GM13976 (cell line): ENCODE measurements around the gene RASGRP3.

ENCODE experiments used
- DNase-seq: peaks from one replicate; pipeline ENCODE4 v3.0.0; 2012; ENCODE audit warnings: low spot score
- CTCF ChIP-seq: IDR thresholded peaks from 2 replicates; pipeline ENCODE4 v1.5.1; 2012; ENCODE audit warnings: borderline replicate concordance, mild to moderate bottlenecking; ENCODE audit not compliant: insufficient read depth; ENCODE audit errors: extremely low read depth, missing control alignments, control extremely low read depth
- in situ Hi-C: fragments of 300-500 bp; cut with MboI; formaldehyde crosslinking; loops from one replicate; pipeline ENCODE4 v1.12.0; 2022; ENCODE audit warnings: low sequenced_read_pairs, mixed read lengths, inconsistent platforms; ENCODE audit not compliant: unreplicated experiment

Gene RASGRP3

GRCh38 chr2:33443274-33443829 is 33.1 kb upstream of the RASGRP3 start:
- no peak for TF ChIP-seq CTCF
- in situ Hi-C loops, result no loop called here

DNA sequence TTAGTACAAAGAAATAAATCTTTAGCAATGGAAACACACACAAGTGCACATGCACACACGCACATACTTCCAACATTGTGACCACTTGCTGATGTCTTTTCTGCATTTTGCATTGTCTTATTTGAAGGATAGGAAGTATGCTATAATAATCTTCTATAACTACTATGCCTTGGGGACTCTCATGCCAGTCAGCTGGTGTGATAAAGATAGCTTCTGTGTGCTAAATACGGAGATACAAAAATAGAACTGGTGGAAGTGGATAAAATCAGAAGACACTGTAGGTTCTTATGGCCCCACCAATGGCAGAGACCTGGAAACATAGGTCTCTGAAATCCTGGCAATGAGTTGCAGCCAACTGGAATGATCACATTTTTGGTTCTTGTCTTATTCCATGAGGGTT is 31.5 kb upstream of the RASGRP3 start:
- no peak for DNase-seq
- TF ChIP-seq CTCF, result no peak
- in situ Hi-C loops, result no loop called here

More at GRCh38 chr2:33443274-33443829, 33.1 kb upstream of the RASGRP3 start:
- no peak for DNase-seq

DNA sequence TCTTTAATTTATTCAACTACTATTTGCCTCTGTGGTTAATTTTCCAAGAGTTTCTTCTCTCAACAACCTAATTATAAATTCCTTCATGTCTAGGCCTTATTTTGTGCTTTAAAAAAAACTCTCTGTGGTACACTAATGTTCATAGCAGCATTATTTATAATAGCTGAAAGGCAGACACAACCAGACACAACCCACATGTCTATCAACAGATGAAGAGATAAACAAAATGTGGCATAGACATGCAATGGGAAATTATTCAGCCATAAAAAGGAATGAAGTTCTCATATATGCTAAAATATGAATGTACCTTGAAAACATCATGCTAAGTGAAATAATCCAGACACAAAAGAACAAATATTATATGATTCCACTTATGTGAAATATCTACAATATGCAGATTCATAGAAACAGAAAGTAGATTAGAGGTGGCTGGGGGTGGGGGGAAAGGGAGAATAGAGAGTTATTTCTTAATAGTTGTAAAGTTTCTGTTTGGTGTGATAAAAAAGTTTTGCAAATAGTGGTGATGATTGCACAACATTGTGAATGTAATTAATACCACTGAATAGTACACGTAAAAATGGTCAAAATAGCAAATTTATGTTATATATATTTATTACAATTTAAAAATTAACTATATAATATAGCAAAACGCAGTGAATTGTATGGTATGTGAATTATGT is 28.1 kb upstream of the RASGRP3 start:
- in situ Hi-C loops, result no loop called here
- no peak for TF ChIP-seq CTCF
- no peak for DNase-seq

DNA sequence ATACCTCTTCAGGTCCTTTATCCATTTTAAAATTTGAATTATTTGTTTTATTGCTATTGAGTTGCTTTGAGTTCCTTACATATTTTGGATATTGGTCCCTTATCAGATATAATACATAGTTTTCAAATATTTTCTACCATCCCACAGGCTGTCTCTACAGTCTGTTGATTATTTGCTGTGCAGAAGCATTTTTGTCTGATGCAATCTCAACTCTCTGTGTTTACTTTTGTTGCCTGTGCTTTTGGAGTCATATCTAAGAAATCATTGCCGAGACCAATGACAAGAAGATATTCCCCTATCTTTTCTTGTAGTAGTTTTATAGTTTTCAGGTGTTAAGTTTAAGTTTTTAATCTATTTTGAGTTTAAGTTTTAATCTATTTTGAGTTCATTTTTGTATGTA is 25.2 kb upstream of the RASGRP3 start:
- DNase-seq, result no peak
- in situ Hi-C loops, result no loop called here
- no peak for TF ChIP-seq CTCF

DNA sequence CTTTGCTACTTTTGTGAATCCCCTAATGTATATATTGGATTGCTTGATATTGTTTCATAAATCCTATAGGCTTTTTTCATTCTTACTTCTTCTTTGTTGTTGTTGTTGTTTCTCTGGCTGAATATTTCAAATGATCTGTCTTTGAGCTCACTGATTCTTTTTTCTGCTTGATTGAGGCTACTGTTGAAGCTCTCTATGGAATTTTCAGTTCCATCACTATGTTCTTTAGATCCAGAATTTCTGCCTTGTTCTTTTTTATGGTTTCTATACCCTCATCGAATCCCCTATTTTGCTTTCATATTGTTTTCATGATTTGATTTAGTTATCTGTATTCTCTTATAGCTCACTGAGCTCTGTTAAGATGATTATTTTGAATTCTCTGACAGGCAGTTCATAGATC is 24.6 kb upstream of the RASGRP3 start:
- no peak for DNase-seq
- in situ Hi-C loops, result no loop called here
- no peak for TF ChIP-seq CTCF

DNA sequence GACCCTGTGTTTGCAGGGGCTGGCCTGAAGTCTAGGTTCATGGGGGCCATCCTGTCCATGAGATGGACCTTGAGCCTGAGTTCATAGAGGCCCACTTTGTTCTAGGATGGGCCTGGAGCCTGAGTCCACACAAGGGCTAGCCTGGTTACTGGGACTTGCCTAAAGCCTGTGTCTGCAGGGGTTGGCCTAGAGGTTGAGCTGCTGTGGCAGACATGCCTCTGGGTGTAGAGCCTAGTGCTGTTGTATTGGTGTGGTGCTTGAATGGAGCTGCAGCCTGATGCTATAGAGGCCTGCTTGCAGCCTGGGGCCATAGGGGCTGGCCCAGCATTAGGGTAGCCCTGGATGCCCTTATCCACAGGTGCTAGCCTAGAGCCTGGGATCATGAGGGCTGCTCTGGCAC is 23.9 kb upstream of the RASGRP3 start:
- in situ Hi-C loops, result no loop called here
- TF ChIP-seq CTCF, result no peak
- DNase-seq, result no peak
